A673 (cell line): ENCODE data around the gene ELF5. TPM values are rescaled to one million over a fixed set of nuclear protein-coding genes. Genes with fewer than 3 reads are reported as not detected.

Experiments
- BruUV-seq: library from RNA; stranded (reverse); fragments of 400-500 nt; replicated peaks from 2 replicates; lab custom pipeline; 2021; lab: Mats Ljungman, UMichigan
- CTCF ChIA-PET: fragments of 300-600 bp; sonication (Branson Sonifier 250); formaldehyde crosslinking; loops from one replicate; lab custom pipeline; 2022; ENCODE audit warnings: antibody characterized with exemption; lab: Charles Lee
- POLR2A ChIA-PET: fragments of 300-600 bp; sonication (Branson Sonifier 250); formaldehyde crosslinking; loops from one replicate; lab custom pipeline; 2022; ENCODE audit warnings: antibody characterized with exemption; ENCODE audit not compliant: low non-redundant PET; lab: Charles Lee
- DNase-seq: peaks from one replicate; pipeline ENCODE4 v3.0.0-alpha.2; 2015; ENCODE audit warnings: low spot score
- H3K27ac ChIP-seq: fragments of 200-600 bp; sonication (generic); 2 replicates; pipeline ENCODE4 v1.5.1; 2016; ENCODE audit warnings: mixed run types, low read depth, mild to moderate bottlenecking, mixed read lengths, antibody characterized with exemption, low read length; ENCODE audit not compliant: poor library complexity, severe bottlenecking
- H3K27me3 ChIP-seq: fragments of 200-600 bp; sonication (generic); replicated peaks from 2 replicates; pipeline ENCODE4 v1.6.1; 2017; ENCODE audit warnings: mixed run types, low read depth, mild to moderate bottlenecking, mixed read lengths, antibody characterized with exemption, low read length; ENCODE audit not compliant: insufficient read depth, poor library complexity
- H3K36me3 ChIP-seq: fragments of 200-600 bp; sonication (generic); 2 replicates; pipeline ENCODE4 v1.6.1; 2016; ENCODE audit warnings: mixed run types, mild to moderate bottlenecking, mixed read lengths, antibody characterized with exemption, low read length; ENCODE audit not compliant: insufficient read depth, poor library complexity, severe bottlenecking
- H3K4me1 ChIP-seq: fragments of 200-600 bp; sonication (generic); 2 replicates; pipeline ENCODE4 v1.6.1; 2017; ENCODE audit warnings: mixed run types, mild to moderate bottlenecking, mixed read lengths, antibody characterized with exemption, low read length; ENCODE audit not compliant: insufficient read depth, poor library complexity, severe bottlenecking
- H3K4me3 ChIP-seq: fragments of 200-600 bp; sonication (generic); 2 replicates; pipeline ENCODE4 v1.5.1; 2016; ENCODE audit warnings: low read depth, mixed run types, mild to moderate bottlenecking, mixed read lengths, low read length; ENCODE audit not compliant: poor library complexity, severe bottlenecking
- H3K9me3 ChIP-seq: fragments of 200-600 bp; sonication (generic); 2 replicates; pipeline ENCODE4 v1.6.1; 2016; ENCODE audit warnings: mixed run types, low read depth, mild to moderate bottlenecking, mixed read lengths, antibody characterized with exemption, low read length; ENCODE audit not compliant: poor library complexity, severe bottlenecking
- CTCF ChIP-seq: fragments of 300-800, 200-600 bp; sonication (generic); conservative IDR thresholded peaks from 2 replicates; pipeline ENCODE4 v1.5.1; 2017; ENCODE audit warnings: low read depth, mild to moderate bottlenecking, antibody characterized with exemption, low read length, moderate library complexity, mixed read lengths
- EZH2 ChIP-seq: fragments of 200-600 bp; sonication (generic); IDR thresholded peaks from 2 replicates; pipeline ENCODE4 v1.6.1; 2017; ENCODE audit warnings: borderline replicate concordance, low read depth, mild to moderate bottlenecking, mixed read lengths, antibody characterized with exemption, low read length; ENCODE audit not compliant: poor library complexity, severe bottlenecking
- intact Hi-C: fragments of 100-400 bp; cut with micrococcal nuclease; formaldehyde crosslinking; loops from one replicate; pipeline ENCODE4 v1.10.0; 2022; ENCODE audit not compliant: unreplicated experiment
- total RNA-seq: library from RNA; stranded (reverse); gene quantifications from 2 replicates; pipeline ENCODE4 v1.2.3, GENCODE V29; 2021

ELF5 gene
- total RNA-seq, 1 experiment from 2014 or later = not detected

DNA sequence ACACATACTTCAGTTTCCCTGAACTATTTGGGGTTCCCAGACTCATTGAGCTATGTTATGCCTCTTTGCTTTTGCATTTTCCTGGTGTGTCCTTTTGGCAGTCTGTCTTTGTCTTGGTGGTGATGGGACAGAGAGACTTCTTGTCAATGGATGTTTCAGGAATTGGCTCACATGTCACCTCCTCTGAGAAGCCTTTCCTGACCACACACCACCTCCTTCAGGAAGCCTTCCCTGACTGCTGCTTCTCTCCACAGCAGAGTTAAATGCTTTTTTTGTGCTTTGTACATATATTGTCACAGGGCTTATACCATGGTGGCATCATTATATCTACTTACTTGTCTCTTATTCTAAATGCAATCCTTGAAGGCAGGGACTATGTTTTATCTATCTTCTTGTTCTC lies 28.5 kb upstream of the ELF5 start:
- DNase-seq = no peak
- no peak overlapping the region for H3K4me3 ChIP-seq
- intact Hi-C loops = no loop called here
- no peaks in the 10 kb centered on the region for H3K9me3 ChIP-seq
- peaks cover 90% of the 10 kb centered on the region for H3K27me3 ChIP-seq
- BruUV-seq = no TSS peak
- no peak for TF ChIP-seq EZH2
- TF ChIP-seq CTCF = no peak
- POLR2A ChIA-PET = interaction anchor here (0.7 kb wide), 1 partner anchor 653 kb away, joined by 4 read pairs; no protein-coding TSS in a partner anchor
- no peaks in the 10 kb centered on the region for H3K36me3 ChIP-seq
- H3K4me1 ChIP-seq = no peaks in the 10 kb centered on the region
- H3K27ac ChIP-seq = no peak overlapping the region
- CTCF ChIA-PET = no interaction called here

- POLR2A ChIA-PET = no interaction called here
- no peaks in the 10 kb centered on the region for H3K4me1 ChIP-seq
- H3K27me3 ChIP-seq = peaks cover 89% of the 10 kb centered on the region
- DNase-seq = no peak
- no peaks in the 10 kb centered on the region for H3K9me3 ChIP-seq
- BruUV-seq = no TSS peak
- H3K27ac ChIP-seq = no peak overlapping the region
- intact Hi-C loops = no loop called here
- no peak for TF ChIP-seq CTCF
- no peak for TF ChIP-seq EZH2
- H3K36me3 ChIP-seq = no peaks in the 10 kb centered on the region
- no peak overlapping the region for H3K4me3 ChIP-seq
- CTCF ChIA-PET = interaction anchor here (0.6 kb wide), 2 partner anchors 49 to 367 kb away, joined by 3 to 8 read pairs; no protein-coding TSS in a partner anchor
Measured at GRCh38 chr11:34540870-34541269, 27.3 kb upstream of the ELF5 start.

GRCh38 chr11:34537636-34538035 lies 24.0 kb upstream of the ELF5 start:
- POLR2A ChIA-PET = no interaction called here
- BruUV-seq = no TSS peak

More at GRCh38 chr11:34537636-34538035, 24.0 kb upstream of the ELF5 start:
- Histone ChIP-seq H3K27me3 (peaks cover 79% of the 10 kb centered on the region), H3K9me3 (no peaks in the 10 kb centered on the region), H3K36me3 (no peaks in the 10 kb centered on the region), H3K4me3 (no peak overlapping the region), H3K4me1 (no peaks in the 10 kb centered on the region), H3K27ac (no peak overlapping the region)
- intact Hi-C loops = no loop called here
- no peak for DNase-seq
- CTCF ChIA-PET = no interaction called here
- TF ChIP-seq EZH2 (no peak), CTCF (no peak)
